SJCRH30 (cell line): ENCODE results near the gene ZNF723. TPM values are rescaled to one million over a fixed set of nuclear protein-coding genes. Genes with fewer than 3 reads are reported as not detected.

Experiments
- total RNA-seq: library from RNA; depleted of rRNA; stranded (reverse); fragments of >200 nt; shearing (Covaris generic); gene quantifications from 2 replicates; pipeline ENCODE4 v1.2.3, GENCODE V29; 2014; rRNA removed

ZNF723 gene
- total RNA-seq, 1 experiment from 2014 or later, result not detected

Other genes starting within 250 kb of the ZNF723 start
- gene ZNF492, start 198.0 kb upstream of the ZNF723 start, total RNA-seq, result 2.3 TPM in 2 replicates
- gene ZNF99, start 48.1 kb upstream of the ZNF723 start, total RNA-seq, result not detected in 2 replicates
- not detected in 2 replicates for gene ZNF728, start 170.9 kb downstream of the ZNF723 start, total RNA-seq